NCI-H2227 (cell line): ENCODE results near the gene PINK1.
"Not testable (repeated sequence)": the region's sequence is repeated elsewhere in the genome, so short reads cannot be mapped to it uniquely, and the experiment has no call there.

ENCODE experiments used
- DNase-seq: peaks from one replicate; lab custom pipeline; 2025; ENCODE audit not compliant: unreplicated experiment; lab: John Stamatoyannopoulos, UW

Gene PINK1

DNA sequence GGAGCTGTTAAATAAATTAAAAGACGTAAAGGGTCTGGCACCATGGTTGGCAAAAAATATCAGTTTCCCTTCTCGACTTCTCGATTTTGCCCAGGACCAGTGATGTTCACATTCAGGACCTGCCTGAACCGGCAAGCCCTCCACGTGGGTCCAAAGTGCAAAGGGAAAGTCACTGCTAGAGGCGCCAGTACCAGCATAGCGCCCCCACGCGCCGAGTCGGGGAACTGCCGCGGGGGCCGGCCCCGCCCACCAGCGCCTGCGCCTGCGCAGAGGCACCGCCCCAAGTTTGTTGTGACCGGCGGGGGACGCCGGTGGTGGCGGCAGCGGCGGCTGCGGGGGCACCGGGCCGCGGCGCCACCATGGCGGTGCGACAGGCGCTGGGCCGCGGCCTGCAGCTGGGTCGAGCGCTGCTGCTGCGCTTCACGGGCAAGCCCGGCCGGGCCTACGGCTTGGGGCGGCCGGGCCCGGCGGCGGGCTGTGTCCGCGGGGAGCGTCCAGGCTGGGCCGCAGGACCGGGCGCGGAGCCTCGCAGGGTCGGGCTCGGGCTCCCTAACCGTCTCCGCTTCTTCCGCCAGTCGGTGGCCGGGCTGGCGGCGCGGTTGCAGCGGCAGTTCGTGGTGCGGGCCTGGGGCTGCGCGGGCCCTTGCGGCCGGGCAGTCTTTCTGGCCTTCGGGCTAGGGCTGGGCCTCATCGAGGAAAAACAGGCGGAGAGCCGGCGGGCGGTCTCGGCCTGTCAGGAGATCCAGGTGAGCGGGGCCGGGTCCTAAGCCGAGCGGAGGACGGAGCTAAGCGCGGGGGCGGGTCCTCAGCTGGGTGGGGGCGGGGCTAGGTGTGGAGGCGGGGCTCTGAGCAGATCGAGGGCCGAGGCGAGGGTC, at the start of gene PINK1:
Gene PINK1 (plus strand): TSS at position 269 of the 875 bp plus-strand sequence. CDS start 91 bp downstream, at position 360.
- peak; percentile 82 for DNase-seq

DNA sequence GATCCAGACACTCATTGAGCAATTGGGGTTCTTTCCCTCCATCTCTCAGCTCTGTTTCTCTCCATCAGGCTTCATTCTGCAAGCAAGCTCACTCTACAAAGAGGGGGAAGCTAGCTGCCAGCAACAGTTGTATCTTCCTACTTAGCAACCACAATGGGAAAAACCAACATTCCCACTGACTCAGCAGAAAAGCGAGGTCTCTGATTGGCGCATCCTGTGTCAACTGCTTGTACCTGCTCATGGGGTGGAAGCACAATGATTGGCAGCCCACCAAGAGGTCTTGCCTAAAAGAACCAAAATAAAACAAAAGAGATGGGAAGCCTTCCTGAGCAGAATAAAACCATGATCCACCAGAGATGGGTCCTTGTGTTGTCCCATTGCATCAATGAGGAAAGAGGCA, 48.4 kb upstream of the PINK1 start:
- no peak for DNase-seq

- no peak for DNase-seq
Observed at GRCh38 chr1:20586953-20587660, 46.2 kb upstream of the PINK1 start.

DNA sequence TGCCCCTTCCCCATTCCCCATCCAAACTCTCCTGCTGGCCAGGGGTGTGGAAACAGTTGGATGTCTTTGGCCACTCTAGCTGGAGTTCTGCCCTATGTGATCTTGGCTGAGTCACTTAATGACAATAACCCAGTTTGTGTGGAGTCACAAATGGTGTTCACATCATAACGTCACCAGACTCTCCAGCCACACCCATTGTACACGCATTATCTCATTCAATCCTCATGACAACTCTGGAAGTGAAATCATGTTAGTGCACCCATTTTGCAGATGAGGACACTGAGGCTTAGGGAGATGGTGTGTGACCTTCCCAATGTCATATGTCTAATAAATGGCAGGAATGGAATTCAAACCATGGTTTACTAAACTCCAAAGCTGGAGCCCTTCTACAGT, 45.6 kb upstream of the PINK1 start:
- DNase-seq = no peak

GRCh38 chr1:20588634-20589225, 44.5 kb upstream of the PINK1 start, which contains the start of gene CDA:
CDA (plus strand) TSS chr1:20589097; CDS start chr1:20589130, 33 bp downstream.
- no peak for DNase-seq

GRCh38 chr1:20589331-20590278, 43.7 kb upstream of the PINK1 start:
- DNase-seq = no peak

GRCh38 chr1:20590306-20590777, 42.9 kb upstream of the PINK1 start:
- DNase-seq = no peak

DNA sequence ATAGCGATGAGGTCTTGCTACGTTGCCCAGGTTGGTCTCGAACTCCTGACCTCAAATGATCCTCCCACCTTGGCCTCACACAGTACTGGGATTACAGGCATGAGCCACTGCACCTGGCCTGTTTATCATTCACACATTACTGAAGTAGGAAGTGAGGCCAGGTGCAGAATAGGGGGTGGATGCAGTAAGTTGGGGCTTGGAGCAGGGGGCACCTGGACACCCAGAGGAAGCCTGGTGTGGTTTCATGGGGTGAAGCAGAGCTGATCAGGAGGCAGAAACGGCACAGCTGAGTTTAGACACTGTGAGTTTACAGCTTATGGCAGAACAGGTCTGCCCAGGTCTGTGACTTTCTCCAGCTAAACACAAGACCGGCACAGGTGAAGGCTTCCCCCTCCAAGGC, 39.5 kb upstream of the PINK1 start:
- no peak for DNase-seq

- no peak for DNase-seq
Observed at GRCh38 chr1:20594746-20595145, 38.5 kb upstream of the PINK1 start.

- no peak for DNase-seq
Observed at GRCh38 chr1:20596106-20596505, 37.2 kb upstream of the PINK1 start.

- DNase-seq = no peak
Observed at GRCh38 chr1:20597650-20598049, 35.6 kb upstream of the PINK1 start.

- no peak for DNase-seq
Observed at GRCh38 chr1:20600156-20600555, 33.1 kb upstream of the PINK1 start.

DNA sequence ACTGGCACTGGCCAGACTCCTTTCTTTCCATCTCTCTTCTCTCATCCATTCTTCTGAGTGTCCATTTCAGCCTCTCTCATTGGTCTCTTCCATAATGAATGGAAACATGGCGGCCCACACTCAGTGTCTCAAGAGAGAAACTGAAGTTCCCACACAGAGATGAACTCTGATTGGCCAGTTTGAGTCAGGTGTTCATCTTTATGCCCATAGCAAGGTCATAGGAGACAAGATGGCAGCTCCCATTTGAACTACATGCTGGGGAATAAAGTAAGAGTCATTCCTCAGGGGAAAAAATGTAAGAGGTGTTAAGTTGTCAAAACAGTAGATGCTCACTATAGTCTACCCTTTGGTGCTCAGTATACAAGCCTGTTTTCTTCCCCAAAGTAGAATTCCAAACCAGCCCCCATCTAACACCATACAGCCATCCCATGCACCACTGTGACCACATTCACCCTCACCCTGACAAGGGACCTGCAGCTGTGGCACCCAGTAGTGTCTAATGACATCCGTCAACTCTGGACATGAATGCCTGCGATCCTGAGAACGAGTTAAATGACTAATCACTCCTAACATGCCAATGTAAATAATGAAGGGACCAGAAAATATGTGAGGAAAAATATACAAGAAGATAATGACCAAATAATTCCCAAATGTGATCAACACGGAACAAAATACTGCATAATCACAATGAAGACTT, 32.0 kb upstream of the PINK1 start:
- no peak for DNase-seq

GRCh38 chr1:20602851-20603450, 30.3 kb upstream of the PINK1 start:
- DNase-seq = no peak

DNA sequence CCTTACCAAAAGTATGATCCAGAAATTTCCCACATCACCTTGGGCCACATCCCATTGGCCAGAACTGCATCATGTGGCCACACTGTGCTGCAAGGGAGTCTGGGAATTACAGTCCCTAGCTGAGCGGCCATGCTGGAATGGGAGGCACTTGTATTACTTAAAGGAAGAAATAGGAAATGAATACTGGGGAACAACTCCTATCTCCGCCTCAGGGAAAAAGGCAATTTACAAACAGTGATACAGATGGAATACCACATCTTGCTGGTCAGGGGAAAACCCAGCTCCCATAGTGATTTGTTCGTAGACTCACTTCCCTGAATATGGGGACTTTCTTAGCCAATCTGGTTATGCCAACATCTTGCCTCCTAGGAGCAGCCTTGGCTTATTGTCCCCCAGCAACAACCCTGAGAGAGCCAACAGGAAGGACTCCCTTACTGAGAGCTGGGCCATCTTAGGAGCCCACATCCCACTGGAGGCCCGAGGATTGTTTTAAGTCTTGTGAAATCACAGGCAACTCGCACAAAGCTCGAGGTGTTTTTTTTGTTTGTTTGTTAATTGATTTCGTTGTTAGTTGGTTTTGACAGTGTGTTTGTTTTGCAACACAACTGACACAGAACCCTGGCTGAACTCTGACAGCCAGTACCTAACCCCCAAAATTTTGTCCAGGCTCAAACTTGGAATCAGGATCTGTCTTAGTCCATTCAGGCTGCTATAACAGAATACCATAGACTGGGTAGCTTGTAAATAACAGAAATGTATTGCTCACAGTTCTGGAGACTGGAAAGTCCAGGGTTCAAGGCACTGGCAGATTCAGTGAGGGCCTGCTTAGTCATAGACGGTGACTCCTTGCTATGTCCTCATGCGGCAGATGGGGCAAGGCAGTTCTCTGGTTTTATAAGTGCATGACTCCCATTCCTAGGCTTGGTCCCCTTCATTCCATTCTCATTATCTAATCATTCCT, 29.5 kb upstream of the PINK1 start:
- no peak for DNase-seq

DNA sequence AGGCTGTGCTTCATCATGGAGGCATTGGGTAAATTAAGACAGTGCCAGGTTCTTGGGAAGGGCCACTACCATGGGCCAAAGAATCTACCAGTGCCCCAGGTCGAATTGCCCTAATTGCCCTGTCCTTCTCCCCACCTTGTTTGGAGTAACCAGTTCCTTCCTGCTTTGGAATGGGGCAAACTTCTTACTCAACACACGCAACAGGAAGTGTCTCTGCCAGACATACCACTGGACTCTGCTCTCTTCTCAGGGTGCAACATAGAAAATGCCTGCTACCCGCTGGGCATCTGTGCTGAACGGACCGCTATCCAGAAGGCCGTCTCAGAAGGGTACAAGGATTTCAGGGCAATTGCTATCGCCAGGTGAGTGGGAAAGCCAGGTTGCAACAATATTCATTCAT, 28.6 kb upstream of the PINK1 start:
- no peak for DNase-seq

DNA sequence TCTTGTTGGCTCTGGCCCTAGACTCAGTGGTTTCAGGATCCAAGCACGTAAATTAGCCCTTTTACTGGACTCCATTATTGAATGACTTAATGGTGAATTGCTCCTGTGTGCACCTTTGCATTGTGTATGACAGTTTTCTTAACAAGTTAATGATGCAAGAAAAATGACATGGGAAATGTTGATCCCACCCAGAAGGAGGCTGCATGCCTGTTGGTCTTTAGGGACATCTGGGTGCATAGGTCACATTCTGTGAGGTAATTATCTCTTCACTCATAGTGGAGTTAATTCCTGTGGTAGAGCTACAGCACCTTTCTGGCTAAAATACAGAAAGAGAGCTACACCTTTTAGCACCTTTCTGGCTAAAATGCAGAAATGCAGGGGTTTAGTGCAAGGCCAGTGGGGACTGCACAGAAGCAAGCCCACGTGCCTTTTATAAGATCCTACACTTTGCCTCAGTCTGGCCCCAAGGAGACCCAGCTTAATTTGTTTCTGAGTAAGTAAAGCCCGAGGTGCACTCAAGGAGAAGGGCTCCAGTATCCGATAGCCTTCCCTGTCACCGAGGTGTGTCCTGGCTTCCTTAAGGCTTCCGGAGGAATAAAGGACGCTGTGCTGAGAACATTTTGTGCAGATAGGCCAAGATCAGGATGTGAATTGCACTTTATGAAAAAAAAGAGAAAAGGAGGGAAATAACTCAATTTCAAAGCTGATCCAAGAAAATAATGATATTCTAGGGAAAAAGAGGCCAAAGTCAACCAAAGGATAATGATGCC, 26.3 kb upstream of the PINK1 start:
- DNase-seq = not testable (repeated sequence)

GRCh38 chr1:20609541-20609940, 23.7 kb upstream of the PINK1 start:
- DNase-seq = no peak
